Thymus (tissue), 11 donors: ENCODE data around the gene ARMC12. TPM values are rescaled to one million over a fixed set of nuclear protein-coding genes. Genes with fewer than 3 reads are reported as not detected.

ENCODE experiments used
- DNase-seq, 9 donors: peaks; one replicate each; pipeline ENCODE4 v3.0.0-alpha.2; 2013; ENCODE audit warnings: low spot score in 9 of 9, low read depth in 6 of 9, missing footprints in 1 of 9
- H3K27ac ChIP-seq, 2 donors: one replicate each; pipeline ENCODE4 v1.5.1; 2013; ENCODE audit warnings: control low read depth in 1 of 2, low read depth in 1 of 2, low read length in 1 of 2, mild to moderate bottlenecking in 1 of 2, moderate library complexity in 1 of 2
- H3K27me3 ChIP-seq, 2 donors: one replicate each; pipeline ENCODE4 v1.5.1; 2013; ENCODE audit warnings: low read length in 1 of 2; ENCODE audit not compliant: control insufficient read depth in 2 of 2, insufficient read depth in 1 of 2
- H3K36me3 ChIP-seq, 2 donors: one replicate each; pipeline ENCODE4 v1.5.1; 2013; ENCODE audit warnings: low read length in 1 of 2, mild to moderate bottlenecking in 1 of 2, moderate library complexity in 1 of 2; ENCODE audit not compliant: control insufficient read depth in 2 of 2, insufficient read depth in 2 of 2
- H3K4me1 ChIP-seq, 2 donors: one replicate each; pipeline ENCODE4 v1.5.1; 2013; ENCODE audit warnings: low read length in 2 of 2; ENCODE audit not compliant: control insufficient read depth in 2 of 2, insufficient read depth in 2 of 2
- H3K4me3 ChIP-seq, 2 donors: one replicate each; pipeline ENCODE4 v1.5.1; 2013; ENCODE audit warnings: low read length in 2 of 2, control low read depth in 1 of 2, mild to moderate bottlenecking in 1 of 2
- H3K9me3 ChIP-seq, 2 donors: one replicate each; pipeline ENCODE4 v1.5.1; 2013; ENCODE audit warnings: low read length in 1 of 2, mild to moderate bottlenecking in 1 of 2; ENCODE audit not compliant: control insufficient read depth in 2 of 2, insufficient read depth in 1 of 2
- WGBS: extraction: QIAGEN DNeasy Blood & Tissue Kit; methylation state at CpG from one replicate; pipeline ENCODE4 v1.1.7; 2013; 5-methylcytosine and 5-hydroxymethylcytosine counted together
- polyA plus RNA-seq: library from polyadenylated mRNA; stranded (reverse); fragments of 200-250 nt; gene quantifications from one replicate; pipeline ENCODE4 v1.2.3, GENCODE V29; 2013
- total RNA-seq: library from RNA; stranded (reverse); fragments of 120-200 nt; gene quantifications from one replicate; pipeline ENCODE4 v1.2.4, GENCODE V29; 2013
- donor health status: healthy.

Gene ARMC12
- total and polyA plus RNA-seq, 2 donors: 1.1 to 26.6 TPM

DNA sequence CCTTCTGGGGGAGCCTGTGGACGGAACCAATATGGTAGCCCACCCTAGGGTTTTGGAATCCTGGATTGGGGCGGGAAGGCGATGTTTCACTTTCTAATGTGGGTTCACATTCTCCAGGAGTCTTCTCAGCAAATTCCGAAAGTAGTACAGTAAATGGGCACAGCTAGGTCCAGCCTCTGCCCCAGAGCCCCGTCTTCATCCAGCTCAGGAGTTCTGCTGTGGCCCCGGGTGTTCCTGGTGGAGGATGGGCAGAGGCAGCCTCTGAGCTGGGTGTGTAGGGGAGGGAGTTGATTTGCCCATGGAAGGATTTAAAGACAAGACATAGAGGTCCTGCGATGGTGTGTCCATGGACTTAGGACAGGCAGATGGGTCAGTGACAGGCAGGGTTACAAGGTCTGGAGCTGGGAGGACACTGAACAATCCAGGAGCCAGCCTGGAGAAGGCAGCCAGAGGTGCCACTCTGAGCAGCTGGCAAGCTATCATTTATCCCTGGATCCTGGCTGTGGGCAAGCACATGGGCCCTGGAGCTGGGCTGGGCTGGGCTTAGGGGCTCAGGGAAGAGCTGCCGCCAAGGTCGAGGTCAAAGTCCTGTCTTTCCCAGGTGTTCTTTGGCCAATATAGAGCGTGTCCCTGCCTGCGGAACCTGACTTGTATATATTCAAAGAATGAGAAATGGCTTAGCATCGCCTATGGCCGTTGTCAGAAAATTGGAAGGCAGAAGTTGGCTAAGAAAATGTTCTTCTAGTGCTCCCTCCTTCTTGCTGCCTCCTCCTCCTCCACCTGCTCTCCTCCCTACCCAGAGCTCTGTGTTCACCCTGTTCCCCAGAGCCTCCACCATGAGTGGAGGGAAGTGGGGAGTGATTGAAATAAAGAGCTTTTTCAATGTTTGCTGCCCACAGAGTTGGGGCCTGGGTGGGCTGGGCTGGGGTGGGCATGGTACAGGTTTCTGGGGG lies 50.7 kb downstream of the ARMC12 start:
- H3K36me3 ChIP-seq: no peaks in the 10 kb centered on the region
- WGBS: 91% methylated on average over 13 of the region's 13 CpGs
- no peak overlapping the region for H3K27ac ChIP-seq
- peaks cover 0 to 42% of the 10 kb centered on the region in 2 donors for H3K27me3 ChIP-seq
- DNase-seq: no peak
- H3K4me1 ChIP-seq: no peaks in the 10 kb centered on the region
- no peaks in the 10 kb centered on the region for H3K9me3 ChIP-seq
- no peak overlapping the region for H3K4me3 ChIP-seq

DNA sequence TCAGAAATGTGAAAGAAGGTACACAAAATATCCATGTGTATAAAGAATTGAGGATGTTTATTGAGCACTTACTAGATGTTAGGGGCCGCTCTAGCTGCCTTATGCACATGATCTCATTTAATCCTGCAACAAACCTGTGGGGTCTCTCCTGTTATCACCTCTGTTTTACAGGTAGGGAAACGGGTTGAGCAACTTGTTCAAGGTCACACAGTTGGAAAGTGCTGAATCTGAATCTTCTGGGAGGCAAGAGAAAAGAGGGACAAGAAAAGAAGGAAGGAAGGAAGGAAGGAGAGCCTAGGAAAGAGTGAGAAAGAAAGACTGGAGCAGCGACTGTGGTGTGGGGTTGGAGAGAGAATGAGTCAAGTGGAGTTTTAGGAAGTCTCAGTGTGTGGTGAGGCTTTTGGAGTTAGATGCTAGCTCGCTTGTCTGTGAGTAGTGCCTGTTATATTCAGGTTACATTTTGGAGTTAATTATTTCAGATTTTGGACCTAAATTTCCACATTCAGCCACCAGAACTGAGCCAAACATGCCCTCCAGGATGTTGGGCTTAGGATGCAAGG lies 51.7 kb downstream of the ARMC12 start:
- Histone ChIP-seq H3K27me3 (peaks cover 0 to 40% of the 10 kb centered on the region in 2 donors), H3K4me3 (no peak overlapping the region), H3K27ac (no peak overlapping the region), H3K4me1 (no peaks in the 10 kb centered on the region), H3K36me3 (no peaks in the 10 kb centered on the region), H3K9me3 (no peaks in the 10 kb centered on the region)
- DNase-seq: no peak
- 70% methylated on average over 4 of the region's 4 CpGs for WGBS

DNA sequence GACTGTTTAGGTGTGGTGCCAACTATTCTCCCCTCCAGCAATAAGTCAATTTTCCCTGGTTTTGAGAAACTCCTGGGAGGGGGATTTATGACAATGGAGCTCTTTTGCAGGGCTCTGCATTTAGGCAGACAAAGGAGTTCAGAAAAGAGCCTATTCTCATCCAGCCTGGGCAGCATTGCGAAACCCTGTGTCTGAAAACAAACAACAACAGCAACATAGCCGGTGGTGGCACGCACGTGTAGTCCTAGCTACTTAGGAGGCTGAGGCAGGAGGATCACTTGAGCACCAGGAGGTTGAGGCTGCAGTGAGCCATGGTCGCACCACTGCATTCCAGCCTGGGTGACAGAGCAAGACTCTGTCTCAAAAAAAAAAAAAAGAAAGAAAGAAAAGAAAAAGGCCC lies 53.9 kb downstream of the ARMC12 start:
- DNase-seq: no peak
- H3K4me3 ChIP-seq: no peak overlapping the region
- H3K27me3 ChIP-seq: peaks cover 0 to 37% of the 10 kb centered on the region in 2 donors
- H3K27ac ChIP-seq: no peak overlapping the region
- no peaks in the 10 kb centered on the region for H3K4me1 ChIP-seq
- no peaks in the 10 kb centered on the region for H3K9me3 ChIP-seq
- H3K36me3 ChIP-seq: no peaks in the 10 kb centered on the region
- 95% methylated on average over 5 of the region's 5 CpGs for whole genome bisulfite sequencing

DNA sequence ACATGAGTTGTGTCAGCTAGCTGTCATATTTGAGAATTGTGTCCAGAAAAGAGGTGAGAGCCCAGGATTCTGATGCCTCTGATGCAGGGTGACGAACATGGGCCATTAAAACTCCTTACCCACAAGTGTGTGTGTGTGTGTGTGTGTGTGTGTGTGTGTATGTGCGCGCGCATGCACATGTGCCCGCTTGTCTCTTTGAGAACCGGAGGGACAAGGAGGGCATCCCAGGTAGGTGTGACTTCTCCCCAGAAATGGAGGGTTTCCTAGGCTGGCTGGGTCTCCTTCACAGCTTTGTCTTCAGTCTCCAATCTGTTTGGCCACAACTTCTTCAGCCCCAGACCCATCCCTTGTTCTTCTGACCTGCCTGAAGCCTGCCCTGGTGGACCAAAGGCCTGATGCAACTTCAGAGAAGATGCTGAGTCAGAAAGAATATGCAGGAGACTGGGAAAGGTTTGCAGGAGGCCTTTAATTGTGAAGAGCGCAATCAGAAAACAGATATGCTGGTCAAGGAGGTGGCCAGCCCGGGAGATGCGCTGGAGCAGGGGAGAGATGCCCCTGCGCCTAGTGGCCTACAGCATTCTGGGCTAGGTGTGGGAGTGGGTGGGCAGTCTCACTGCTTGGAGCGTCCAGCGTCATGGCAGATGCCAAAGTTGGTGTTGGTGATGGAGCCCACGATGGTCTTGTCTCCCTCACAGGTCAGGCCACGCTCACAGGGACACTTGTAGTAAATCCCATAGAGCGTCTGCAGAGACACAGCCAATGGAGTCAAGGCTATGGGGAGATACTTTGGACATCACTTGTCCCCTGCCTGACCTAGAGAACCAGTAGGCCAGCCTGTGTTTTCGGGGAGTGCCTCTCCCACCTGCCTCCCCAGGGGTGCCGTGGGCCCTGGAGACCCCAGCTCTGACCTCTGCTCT lies 58.0 kb downstream of the ARMC12 start:
- Histone ChIP-seq H3K4me1 (no peaks in the 10 kb centered on the region), H3K9me3 (no peaks in the 10 kb centered on the region), H3K36me3 (no peaks in the 10 kb centered on the region), H3K27ac (no peak overlapping the region), H3K4me3 (no peak overlapping the region), H3K27me3 (peaks cover 0 to 4% of the 10 kb centered on the region in 2 donors)
- WGBS: 95% methylated on average over 17 of the region's 17 CpGs
- no peak for DNase-seq

DNA sequence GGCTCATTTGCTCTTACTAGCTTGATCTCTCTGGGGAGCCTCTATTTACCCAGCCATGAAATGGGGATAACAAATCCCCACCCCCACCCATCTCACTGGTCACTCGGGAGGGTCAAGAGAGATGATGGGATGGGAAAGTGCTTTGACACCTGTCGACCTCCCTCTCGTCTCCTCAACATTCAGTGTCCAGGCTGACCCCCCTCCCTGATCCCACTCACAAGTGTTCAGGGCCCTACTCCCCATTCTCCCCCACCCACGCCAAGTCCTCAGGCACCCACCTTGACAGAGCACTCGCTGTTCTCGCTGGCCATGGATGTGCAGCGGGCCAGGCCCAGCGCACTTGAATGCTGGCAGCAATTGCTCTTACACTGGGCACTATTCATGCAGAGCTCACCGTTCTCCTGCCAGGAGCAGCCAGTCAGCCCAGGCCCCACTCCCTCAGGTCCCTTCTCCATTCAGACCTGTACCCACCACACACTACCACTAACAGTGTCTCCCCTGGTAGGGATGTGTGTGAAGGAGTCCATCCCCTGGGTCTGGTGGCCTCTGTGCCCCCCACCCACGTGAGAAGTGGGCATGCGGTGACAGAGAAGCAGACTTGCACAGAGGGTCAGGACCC lies 58.7 kb downstream of the ARMC12 start:
- no peak overlapping the region for H3K4me3 ChIP-seq
- no peaks in the 10 kb centered on the region for H3K36me3 ChIP-seq
- no peak overlapping the region for H3K27ac ChIP-seq
- H3K9me3 ChIP-seq: no peaks in the 10 kb centered on the region
- H3K27me3 ChIP-seq: peaks cover 0 to 4% of the 10 kb centered on the region in 2 donors
- no peaks in the 10 kb centered on the region for H3K4me1 ChIP-seq
- no peak for DNase-seq
- 95% methylated on average over 11 of the region's 11 CpGs for WGBS

DNA sequence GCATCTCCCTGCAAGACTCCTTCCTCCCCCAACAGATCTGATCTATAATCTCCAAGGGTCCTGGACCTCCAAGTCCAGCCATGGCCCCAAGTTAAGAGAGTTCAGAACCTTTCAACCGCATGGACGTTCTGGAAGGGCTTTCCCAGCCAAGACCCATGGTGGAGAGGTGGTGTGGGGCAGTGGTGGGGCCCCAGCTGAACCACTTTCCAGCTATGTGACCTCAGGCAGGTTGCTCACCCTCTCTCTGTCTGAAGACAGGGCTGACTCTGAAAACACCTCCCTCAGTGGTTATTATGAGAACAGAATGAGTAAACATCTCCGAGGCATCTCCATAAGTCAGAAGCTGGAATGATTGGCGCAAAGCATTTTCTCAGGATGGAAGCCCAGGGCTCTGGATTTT lies 59.4 kb downstream of the ARMC12 start:
- no peak overlapping the region for H3K27ac ChIP-seq
- DNase-seq: no peak
- H3K9me3 ChIP-seq: no peaks in the 10 kb centered on the region
- WGBS: 96% methylated on average over 4 of the region's 4 CpGs
- no peaks in the 10 kb centered on the region for H3K36me3 ChIP-seq
- H3K27me3 ChIP-seq: peaks cover 0 to 4% of the 10 kb centered on the region in 2 donors
- no peak overlapping the region for H3K4me3 ChIP-seq
- H3K4me1 ChIP-seq: no peaks in the 10 kb centered on the region

DNA sequence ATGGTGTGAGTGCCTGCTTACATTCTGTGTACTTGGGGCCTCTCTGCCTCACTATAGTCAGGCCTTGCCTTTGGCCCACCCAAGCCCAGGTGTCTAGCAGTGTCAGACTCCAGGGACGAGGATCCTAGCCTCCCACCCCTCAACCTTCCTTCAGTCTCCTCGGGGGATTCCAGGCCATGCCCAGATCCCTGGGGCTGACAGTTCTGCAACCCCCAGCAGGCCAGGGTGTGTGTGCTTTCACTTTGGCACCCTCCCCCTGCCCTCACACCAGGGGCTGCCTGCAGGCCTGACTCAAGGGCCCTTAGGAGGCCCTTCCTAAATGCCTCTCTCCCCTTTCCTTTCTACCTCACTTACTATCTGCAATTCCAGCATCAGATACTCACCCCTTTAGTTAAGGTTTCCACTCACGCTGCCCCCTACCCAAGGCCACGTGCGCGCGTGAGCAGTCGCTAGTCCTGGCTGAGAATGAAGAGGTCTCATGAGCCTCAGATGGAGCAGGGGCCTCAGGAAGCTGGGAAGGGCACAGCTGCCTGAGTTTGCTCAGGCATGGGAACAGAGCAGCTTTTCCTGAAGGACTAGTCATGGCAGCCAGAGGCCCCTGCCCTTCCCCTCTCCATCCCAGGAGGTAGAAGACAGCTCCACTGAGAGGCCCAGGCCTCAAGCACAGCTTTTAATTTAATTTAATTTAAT lies 61.1 kb downstream of the ARMC12 start:
- 93% methylated on average over 8 of the region's 8 CpGs for WGBS
- no peaks in the 10 kb centered on the region for H3K36me3 ChIP-seq
- no peak for DNase-seq

More for the DNA sequence above, 61.1 kb downstream of the ARMC12 start:
- no peaks in the 10 kb centered on the region for H3K9me3 ChIP-seq
- H3K4me1 ChIP-seq: no peaks in the 10 kb centered on the region
- H3K4me3 ChIP-seq: no peak overlapping the region
- no peak overlapping the region for H3K27ac ChIP-seq
- H3K27me3 ChIP-seq: peaks cover 0 to 4% of the 10 kb centered on the region in 2 donors
